Measurements from ENCODE around the gene KCNJ6. TPM values are rescaled to one million over a fixed set of nuclear protein-coding genes. Genes with fewer than 3 reads are reported as not detected.

The KCNJ6 gene
- total RNA-seq, 2 donors from 2014 or later: 0.33 TPM; not detected in 1

- Histone ChIP-seq H3K4me3 (ENCODE audit: low read length) (no peak overlapping the region), H3K36me3 (ENCODE audit: control insufficient read depth, insufficient read depth, low read length) (no peaks in the 10 kb centered on the region), H3K27ac (ENCODE audit: low read depth, low read length) (no peak overlapping the region), H3K4me1 (ENCODE audit: control insufficient read depth, insufficient read depth, low read length) (no peaks in the 10 kb centered on the region), H3K9me3 (ENCODE audit: control insufficient read depth, low read length) (peaks cover 13% of the 10 kb centered on the region), H3K9ac (ENCODE audit: extremely low read depth, low read length, poor library complexity, severe bottlenecking) (no peak overlapping the region), H3K27me3 (ENCODE audit: control insufficient read depth, insufficient read depth, low read length, poor library complexity, severe bottlenecking) (peaks cover 88% of the 10 kb centered on the region)
- Mint-ChIP-seq H3K4me1 (peaks cover 23% of the 10 kb centered on the region), H3K4me3 (no peak overlapping the region), H3K9me3 (peaks cover 21% of the 10 kb centered on the region), H3K36me3 (ENCODE audit: low read depth) (no peaks in the 10 kb centered on the region), H3K27ac (no peak overlapping the region), H3K27me3 (ENCODE audit: insufficient read depth) (peaks cover 78% of the 10 kb centered on the region)
- WGBS, 2 experiments (ENCODE audit: insufficient coverage in 1 of 2, insufficient read length in 1 of 2): 80 to 93% methylated on average over 4 of the region's 5 CpGs
- peak; percentile 13 for DNase-seq
- TF ChIP-seq CTCF (conservative IDR thresholded peaks at IDR 0.05): no peak
These were observed 148.3 kb downstream of the KCNJ6 start for GRCh38 chr21:37767984-37768383.

GRCh38 chr21:37766129-37766528 lies 150.1 kb downstream of the KCNJ6 start:
- Histone ChIP-seq H3K9ac (ENCODE audit: extremely low read depth, low read length, poor library complexity, severe bottlenecking) (no peak overlapping the region), H3K4me3 (ENCODE audit: low read length) (no peak overlapping the region), H3K9me3 (ENCODE audit: control insufficient read depth, low read length) (peaks cover 13% of the 10 kb centered on the region), H3K36me3 (ENCODE audit: control insufficient read depth, insufficient read depth, low read length) (no peaks in the 10 kb centered on the region), H3K27ac (ENCODE audit: low read depth, low read length) (no peak overlapping the region), H3K27me3 (ENCODE audit: control insufficient read depth, insufficient read depth, low read length, poor library complexity, severe bottlenecking) (peaks cover 79% of the 10 kb centered on the region), H3K4me1 (ENCODE audit: control insufficient read depth, insufficient read depth, low read length) (no peaks in the 10 kb centered on the region)
- WGBS, 2 experiments (ENCODE audit: insufficient coverage in 1 of 2, insufficient read length in 1 of 2): 91 to 100% methylated on average over 3 to 5 of the region's 5 CpGs
- H3K27ac Mint-ChIP-seq: no peak overlapping the region
- peak; percentile 35 for DNase-seq
- peaks cover 21% of the 10 kb centered on the region for H3K9me3 Mint-ChIP-seq
- H3K27me3 Mint-ChIP-seq (ENCODE audit: insufficient read depth): peaks cover 66% of the 10 kb centered on the region
- no peak for TF ChIP-seq CTCF (conservative IDR thresholded peaks at IDR 0.05)
- H3K36me3 Mint-ChIP-seq (ENCODE audit: low read depth): no peaks in the 10 kb centered on the region
- H3K4me3 Mint-ChIP-seq: no peak overlapping the region
- peaks cover 19% of the 10 kb centered on the region for H3K4me1 Mint-ChIP-seq

GRCh38 chr21:37765221-37765900 lies 150.9 kb downstream of the KCNJ6 start:
- Histone ChIP-seq H3K9ac (ENCODE audit: extremely low read depth, low read length, poor library complexity, severe bottlenecking) (no peak overlapping the region), H3K27ac (ENCODE audit: low read depth, low read length) (no peak overlapping the region), H3K36me3 (ENCODE audit: control insufficient read depth, insufficient read depth, low read length) (no peaks in the 10 kb centered on the region), H3K4me3 (ENCODE audit: low read length) (no peak overlapping the region), H3K9me3 (ENCODE audit: control insufficient read depth, low read length) (peaks cover 13% of the 10 kb centered on the region), H3K27me3 (ENCODE audit: control insufficient read depth, insufficient read depth, low read length, poor library complexity, severe bottlenecking) (peaks cover 82% of the 10 kb centered on the region), H3K4me1 (ENCODE audit: control insufficient read depth, insufficient read depth, low read length) (no peaks in the 10 kb centered on the region)
- no peak for TF ChIP-seq CTCF (conservative IDR thresholded peaks at IDR 0.05)
- DNase-seq: peak; percentile 3
- H3K36me3 Mint-ChIP-seq (ENCODE audit: low read depth): no peaks in the 10 kb centered on the region
- peaks cover 60% of the 10 kb centered on the region for H3K27me3 Mint-ChIP-seq (ENCODE audit: insufficient read depth)
- WGBS, 2 experiments (ENCODE audit: insufficient coverage in 1 of 2, insufficient read length in 1 of 2): 89 to 90% methylated on average over 1 to 5 of the region's 5 CpGs
- H3K4me1 Mint-ChIP-seq: peaks cover 13% of the 10 kb centered on the region
- H3K9me3 Mint-ChIP-seq: peaks cover 21% of the 10 kb centered on the region
- H3K4me3 Mint-ChIP-seq: no peak overlapping the region
- no peak overlapping the region for H3K27ac Mint-ChIP-seq
